SU-DHL-6 (cell line): ENCODE results near the gene APLP1.

Source experiments
- H2AFZ ChIP-seq: fragments of 200-600 bp; sonication (generic); 2 replicates; pipeline ENCODE4 v1.6.1; 2014; ENCODE audit warnings: low read depth, mild to moderate bottlenecking, moderate library complexity, mixed read lengths, antibody characterized with exemption, low read length; ENCODE audit not compliant: severe bottlenecking
- H3F3A ChIP-seq: fragments of 200-600 bp; shearing (Covaris generic); 2 replicates; pipeline ENCODE4 v1.6.0; 2016; ENCODE audit warnings: antibody characterized with exemption, mild to moderate bottlenecking; ENCODE audit not compliant: insufficient read depth
- H3K27ac ChIP-seq: fragments of 200-600 bp; sonication (generic); 2 replicates; pipeline ENCODE4 v1.5.1; 2016; ENCODE audit warnings: low read depth, mild to moderate bottlenecking, low read length, moderate library complexity, mixed read lengths
- H3K27me3 ChIP-seq: fragments of 200-600 bp; sonication (generic), shearing (Covaris generic); 2 replicates; pipeline ENCODE4 v1.6.0; 2014; ENCODE audit warnings: mild to moderate bottlenecking, low read length
- H3K36me3 ChIP-seq: fragments of 200-600 bp; sonication (generic); 2 replicates; pipeline ENCODE4 v1.6.1; 2014; ENCODE audit warnings: mild to moderate bottlenecking, low read length, mixed read lengths
- H3K4me2 ChIP-seq: fragments of 300-600, 200-600 bp; shearing (Covaris generic), sonication (generic); 2 replicates; pipeline ENCODE4 v1.6.0; 2014; ENCODE audit warnings: low read length, low read depth, mild to moderate bottlenecking; ENCODE audit not compliant: poor library complexity, severe bottlenecking
- H3K4me3 ChIP-seq: fragments of 200-600 bp; sonication (generic); 2 replicates; pipeline ENCODE4 v1.5.1; 2014; ENCODE audit warnings: antibody characterized with exemption, low read length, mild to moderate bottlenecking, mixed read lengths; ENCODE audit not compliant: insufficient read depth, poor library complexity, severe bottlenecking
- H3K79me2 ChIP-seq: fragments of 200-600 bp; sonication (generic); 2 replicates; pipeline ENCODE4 v1.6.1; 2014; ENCODE audit warnings: mild to moderate bottlenecking, low read length, moderate library complexity; ENCODE audit not compliant: insufficient read depth
- H3K9ac ChIP-seq: fragments of 200-600 bp; sonication (generic); 2 replicates; pipeline ENCODE4 v1.7.0; 2014; ENCODE audit warnings: mild to moderate bottlenecking, low read length
- H3K9me2 ChIP-seq: fragments of 200-600 bp; sonication (generic); replicated peaks from 2 replicates; pipeline ENCODE4 v1.6.1; 2014; ENCODE audit warnings: low read length; ENCODE audit not compliant: insufficient read depth
- H3K9me3 ChIP-seq: fragments of 200-600 bp; sonication (generic); 2 replicates; pipeline ENCODE4 v1.6.1; 2014; ENCODE audit warnings: low read length, mixed read lengths; ENCODE audit not compliant: insufficient read depth
- H4K20me1 ChIP-seq: fragments of 200-600 bp; sonication (generic); 2 replicates; pipeline ENCODE4 v1.6.1; 2014; ENCODE audit warnings: low read depth, mild to moderate bottlenecking, antibody characterized with exemption, low read length, moderate library complexity, mixed read lengths
- CTCF ChIP-seq: fragments of 200-600 bp; sonication (generic); IDR thresholded peaks from one replicate; pipeline ENCODE4 v1.5.1; 2017; ENCODE audit warnings: antibody characterized with exemption, mild to moderate bottlenecking, low read length, moderate library complexity; ENCODE audit not compliant: insufficient read depth, poor library complexity, severe bottlenecking
- EZH2phosphoT487 ChIP-seq: fragments of 200-600 bp; sonication (generic), shearing (Covaris generic); conservative IDR thresholded peaks from 2 replicates; pipeline ENCODE4 v1.6.1; 2018; ENCODE audit warnings: mild to moderate bottlenecking, antibody characterized with exemption, low read length, moderate library complexity, mixed read lengths

APLP1 gene

GRCh38 chr19:35902870-35903475 is 34.6 kb downstream of the APLP1 start:
- Histone ChIP-seq H3K4me2 (peak overlapping the region; percentile 73), H2AFZ (no peak overlapping the region), H3K9me2 (no peaks in the 10 kb centered on the region), H3K27me3 (no peaks in the 10 kb centered on the region), H3K4me3 (peak overlapping the region; percentile 50), H3K9ac (peak overlapping the region; percentile 99), H3F3A (peaks cover 46% of the 10 kb centered on the region), H3K9me3 (no peaks in the 10 kb centered on the region), H3K79me2 (peaks cover 16% of the 10 kb centered on the region), H3K36me3 (peaks cover 3% of the 10 kb centered on the region; the same call in 1 of the 2 replicates), H4K20me1 (no peaks in the 10 kb centered on the region), H3K27ac (peak overlapping the region; percentile 98)
- no peak for TF ChIP-seq CTCF
- no peak for TF ChIP-seq EZH2phosphoT487

- Histone ChIP-seq H3F3A (peaks cover 46% of the 10 kb centered on the region), H3K4me3 (peak overlapping the region; percentile 50), H3K9me3 (no peaks in the 10 kb centered on the region), H4K20me1 (no peaks in the 10 kb centered on the region), H3K4me2 (peak overlapping the region; percentile 73), H3K36me3 (no peaks in the 10 kb centered on the region), H3K9ac (peak overlapping the region; percentile 99), H3K9me2 (no peaks in the 10 kb centered on the region), H2AFZ (no peak overlapping the region), H3K27me3 (no peaks in the 10 kb centered on the region), H3K27ac (peak overlapping the region; percentile 98), H3K79me2 (peaks cover 9% of the 10 kb centered on the region)
- TF ChIP-seq EZH2phosphoT487, result no peak
- TF ChIP-seq CTCF, result no peak
These were observed 35.3 kb downstream of the APLP1 start for GRCh38 chr19:35903550-35904179.

- H4K20me1 ChIP-seq, result no peaks in the 10 kb centered on the region
- H3K4me2 ChIP-seq, result no peak overlapping the region
- H3K27me3 ChIP-seq, result no peaks in the 10 kb centered on the region
- H3K27ac ChIP-seq, result peak overlapping the region; percentile 14
- H3K9me2 ChIP-seq, result no peaks in the 10 kb centered on the region
- TF ChIP-seq EZH2phosphoT487, result no peak
- TF ChIP-seq CTCF, result no peak
- H3K4me3 ChIP-seq, result no peak overlapping the region
- H3F3A ChIP-seq, result peaks cover 51% of the 10 kb centered on the region
- no peak overlapping the region for H2AFZ ChIP-seq
- H3K79me2 ChIP-seq, result peaks cover under 1% of the 10 kb centered on the region; the same call in 1 of the 2 replicates
- H3K9ac ChIP-seq, result no peak overlapping the region
- H3K9me3 ChIP-seq, result no peaks in the 10 kb centered on the region
- no peaks in the 10 kb centered on the region for H3K36me3 ChIP-seq
These were observed 36.1 kb downstream of the APLP1 start for GRCh38 chr19:35904311-35905068.
